ENCODE data around the gene NMRK1.

NMRK1 gene

DNA sequence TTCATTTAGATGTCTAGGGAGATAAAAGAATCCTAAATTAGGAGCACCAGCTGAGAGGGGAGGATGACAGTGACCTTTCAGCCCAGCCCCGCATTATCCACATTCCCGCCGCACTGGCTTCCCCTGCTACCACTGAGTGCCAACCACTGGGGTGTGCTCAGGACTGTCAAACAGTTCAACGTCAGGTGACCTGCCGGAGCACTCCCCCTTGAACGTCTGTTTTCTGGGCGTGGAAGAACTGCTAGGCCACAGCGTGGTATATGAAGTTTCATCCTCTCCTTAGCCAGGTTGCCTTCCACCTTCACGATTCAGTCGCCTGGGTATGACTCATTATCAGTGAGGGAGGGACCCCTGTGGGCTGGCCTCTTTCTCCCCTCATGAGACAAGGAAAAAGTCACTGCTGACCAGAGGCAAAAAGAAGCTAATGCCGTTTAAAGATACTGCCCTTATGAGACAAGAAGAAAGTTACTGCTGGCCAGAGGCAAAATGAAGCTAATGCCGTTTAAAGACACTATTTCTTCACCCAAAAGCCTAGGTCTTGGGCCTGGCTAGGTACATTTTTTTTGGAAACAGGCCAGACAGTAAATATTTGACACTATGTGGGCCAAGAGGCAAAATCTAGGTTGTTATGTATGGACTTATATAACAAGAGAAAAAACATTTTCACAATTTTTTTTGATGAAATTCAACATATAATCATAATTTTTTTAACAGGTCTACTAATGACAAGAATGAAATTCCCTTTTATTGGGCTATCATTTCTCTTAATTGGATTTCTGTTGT lies 4.6 kb downstream of the NMRK1 start:
- ChIA-PET CTCF (interaction anchor here (0.6 to 3.3 kb wide), 11 partner anchors 8 to 315 kb away, joined by 3 to 16 read pairs (median 3); partner anchors contain the start of gene CARNMT1), POLR2A (no interaction called here)
- Histone ChIP-seq H3K36me3 (ENCODE audit: control insufficient read depth in 2 of 2, insufficient read depth in 1 of 2, low read length in 2 of 2) (peaks cover 0 to 8% of the 10 kb centered on the region in 2 experiments; a peak in 1 of 3 replicates), H3K4me3 (ENCODE audit: low read depth, low read length) (no peak overlapping the region), H3K9me3 (ENCODE audit: control insufficient read depth, insufficient read depth, low read depth, low read length) (no peaks in the 10 kb centered on the region), H3K27ac (ENCODE audit: extremely low read depth, low read depth, low read length) (no peak overlapping the region), H3K4me1 (ENCODE audit: control insufficient read depth, insufficient read depth, low read length) (0 out of 2 replicates have a peak, but pooled peaks cover 7% of the 10 kb centered on the region)
- TF ChIP-seq, protein P1, sequence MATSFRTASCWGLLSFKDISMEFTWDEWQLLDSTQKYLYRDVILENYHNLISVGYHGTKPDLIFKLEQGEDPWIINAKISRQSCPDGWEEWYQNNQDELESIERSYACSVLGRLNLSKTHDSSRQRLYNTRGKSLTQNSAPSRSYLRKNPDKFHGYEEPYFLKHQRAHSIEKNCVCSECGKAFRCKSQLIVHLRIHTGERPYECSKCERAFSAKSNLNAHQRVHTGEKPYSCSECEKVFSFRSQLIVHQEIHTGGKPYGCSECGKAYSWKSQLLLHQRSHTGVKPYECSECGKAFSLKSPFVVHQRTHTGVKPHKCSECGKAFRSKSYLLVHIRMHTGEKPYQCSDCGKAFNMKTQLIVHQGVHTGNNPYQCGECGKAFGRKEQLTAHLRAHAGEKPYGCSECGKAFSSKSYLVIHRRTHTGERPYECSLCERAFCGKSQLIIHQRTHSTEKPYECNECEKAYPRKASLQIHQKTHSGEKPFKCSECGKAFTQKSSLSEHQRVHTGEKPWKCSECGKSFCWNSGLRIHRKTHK (tag by site-specific recombination; IDR thresholded peaks at IDR 0.05): no peak
- 0 out of 2 replicates have a peak, but pooled peaks have one; percentile 21 for TF ChIP-seq ZBTB20 (tag by site-specific recombination; IDR thresholded peaks at IDR 0.05)
- TF ChIP-seq, protein P2, sequence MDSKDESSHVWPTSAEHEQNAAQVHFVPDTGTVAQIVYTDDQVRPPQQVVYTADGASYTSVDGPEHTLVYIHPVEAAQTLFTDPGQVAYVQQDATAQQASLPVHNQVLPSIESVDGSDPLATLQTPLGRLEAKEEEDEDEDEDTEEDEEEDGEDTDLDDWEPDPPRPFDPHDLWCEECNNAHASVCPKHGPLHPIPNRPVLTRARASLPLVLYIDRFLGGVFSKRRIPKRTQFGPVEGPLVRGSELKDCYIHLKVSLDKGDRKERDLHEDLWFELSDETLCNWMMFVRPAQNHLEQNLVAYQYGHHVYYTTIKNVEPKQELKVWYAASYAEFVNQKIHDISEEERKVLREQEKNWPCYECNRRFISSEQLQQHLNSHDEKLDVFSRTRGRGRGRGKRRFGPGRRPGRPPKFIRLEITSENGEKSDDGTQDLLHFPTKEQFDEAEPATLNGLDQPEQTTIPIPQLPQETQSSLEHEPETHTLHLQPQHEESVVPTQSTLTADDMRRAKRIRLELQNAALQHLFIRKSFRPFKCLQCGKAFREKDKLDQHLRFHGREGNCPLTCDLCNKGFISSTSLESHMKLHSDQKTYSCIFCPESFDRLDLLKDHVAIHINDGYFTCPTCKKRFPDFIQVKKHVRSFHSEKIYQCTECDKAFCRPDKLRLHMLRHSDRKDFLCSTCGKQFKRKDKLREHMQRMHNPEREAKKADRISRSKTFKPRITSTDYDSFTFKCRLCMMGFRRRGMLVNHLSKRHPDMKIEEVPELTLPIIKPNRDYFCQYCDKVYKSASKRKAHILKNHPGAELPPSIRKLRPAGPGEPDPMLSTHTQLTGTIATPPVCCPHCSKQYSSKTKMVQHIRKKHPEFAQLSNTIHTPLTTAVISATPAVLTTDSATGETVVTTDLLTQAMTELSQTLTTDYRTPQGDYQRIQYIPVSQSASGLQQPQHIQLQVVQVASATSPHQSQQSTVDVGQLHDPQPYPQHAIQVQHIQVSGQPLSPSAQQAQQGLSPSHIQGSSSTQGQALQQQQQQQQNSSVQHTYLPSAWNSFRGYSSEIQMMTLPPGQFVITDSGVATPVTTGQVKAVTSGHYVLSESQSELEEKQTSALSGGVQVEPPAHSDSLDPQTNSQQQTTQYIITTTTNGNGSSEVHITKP (tag by site-specific recombination; IDR thresholded peaks at IDR 0.05): peak; percentile 71

DNA sequence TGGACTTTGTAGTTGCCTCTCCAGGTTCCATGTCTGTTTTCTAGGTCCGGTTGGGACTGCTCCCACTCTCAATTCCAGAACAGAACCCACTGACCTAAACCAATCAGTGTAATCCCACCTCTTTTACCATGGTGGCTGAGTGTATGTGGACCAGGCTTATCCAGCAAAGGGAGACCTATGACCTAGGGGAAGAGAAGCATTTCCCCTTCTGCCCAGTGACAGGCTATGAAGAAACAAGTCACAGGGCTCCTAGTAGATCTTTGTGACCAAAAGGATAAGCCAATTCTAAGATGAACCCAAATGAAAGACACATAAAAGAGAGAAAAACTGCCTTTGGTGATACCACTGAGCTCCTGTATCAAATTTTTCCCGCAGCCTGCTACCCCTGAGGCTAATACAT lies 6.3 kb downstream of the NMRK1 start:
- POLR2A ChIA-PET: interaction anchor here (0.6 kb wide), 1 partner anchor 957 kb away, joined by 3 read pairs; no protein-coding TSS in a partner anchor

DNA sequence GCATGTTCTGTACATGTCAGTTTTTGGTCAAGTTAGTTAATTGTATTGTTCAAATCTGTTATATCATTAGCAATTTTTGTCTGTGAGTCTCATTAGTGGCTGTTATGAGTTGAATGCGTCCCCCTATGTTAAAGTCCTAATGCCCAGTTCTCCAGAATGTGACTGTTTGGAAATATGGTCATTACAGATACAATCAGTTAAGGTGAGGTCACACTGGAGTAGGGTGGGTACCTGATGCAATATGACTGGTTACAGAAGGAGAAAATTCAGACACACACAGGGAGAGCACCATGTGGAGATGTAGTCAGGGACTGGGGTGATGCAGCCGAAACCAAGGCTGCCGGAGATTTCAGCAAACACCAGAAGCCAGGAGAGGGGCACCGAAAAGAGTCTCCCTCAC lies 15.1 kb downstream of the NMRK1 start:
- ChIA-PET POLR2A (no interaction called here), CTCF (interaction anchor here (1.5 to 4.4 kb wide), 2 partner anchors 295 to 299 kb away, joined by 4 to 110 read pairs; no protein-coding TSS in a partner anchor)
- Histone ChIP-seq H3K4me3 (ENCODE audit: low read depth, low read length) (no peak overlapping the region), H3K9me3 (ENCODE audit: control insufficient read depth, insufficient read depth, low read depth, low read length) (no peaks in the 10 kb centered on the region), H3K36me3 (ENCODE audit: control insufficient read depth in 2 of 2, insufficient read depth in 1 of 2, low read length in 2 of 2) (no peaks in the 10 kb centered on the region), H3K27ac (ENCODE audit: extremely low read depth, low read depth, low read length) (no peak overlapping the region), H3K4me1 (ENCODE audit: control insufficient read depth, insufficient read depth, low read length) (no peaks in the 10 kb centered on the region)
- no peak for TF ChIP-seq ZNF585B (tag by site-specific recombination; IDR thresholded peaks at IDR 0.05)
- TF ChIP-seq ZNF677 (tag by site-specific recombination; IDR thresholded peaks at IDR 0.05): no peak
- TF ChIP-seq, protein P3, sequence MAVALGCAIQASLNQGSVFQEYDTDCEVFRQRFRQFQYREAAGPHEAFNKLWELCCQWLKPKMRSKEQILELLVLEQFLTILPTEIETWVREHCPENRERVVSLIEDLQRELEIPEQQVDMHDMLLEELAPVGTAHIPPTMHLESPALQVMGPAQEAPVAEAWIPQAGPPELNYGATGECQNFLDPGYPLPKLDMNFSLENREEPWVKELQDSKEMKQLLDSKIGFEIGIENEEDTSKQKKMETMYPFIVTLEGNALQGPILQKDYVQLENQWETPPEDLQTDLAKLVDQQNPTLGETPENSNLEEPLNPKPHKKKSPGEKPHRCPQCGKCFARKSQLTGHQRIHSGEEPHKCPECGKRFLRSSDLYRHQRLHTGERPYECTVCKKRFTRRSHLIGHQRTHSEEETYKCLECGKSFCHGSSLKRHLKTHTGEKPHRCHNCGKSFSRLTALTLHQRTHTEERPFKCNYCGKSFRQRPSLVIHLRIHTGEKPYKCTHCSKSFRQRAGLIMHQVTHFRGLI (tag by site-specific recombination; IDR thresholded peaks at IDR 0.05): no peak
- TF ChIP-seq ZNF394 (tag by site-specific recombination; IDR thresholded peaks at IDR 0.05; ENCODE audit: borderline replicate concordance): no peak
- no peak for TF ChIP-seq ZNF211 (tag by site-specific recombination; IDR thresholded peaks at IDR 0.05; ENCODE audit: low read depth)
- TF ChIP-seq ZSCAN23 (tag by site-specific recombination; IDR thresholded peaks at IDR 0.05): no peak
- TF ChIP-seq MYNN (tag by site-specific recombination; IDR thresholded peaks at IDR 0.05; ENCODE audit: borderline replicate concordance): no peak
- TF ChIP-seq, protein P4, sequence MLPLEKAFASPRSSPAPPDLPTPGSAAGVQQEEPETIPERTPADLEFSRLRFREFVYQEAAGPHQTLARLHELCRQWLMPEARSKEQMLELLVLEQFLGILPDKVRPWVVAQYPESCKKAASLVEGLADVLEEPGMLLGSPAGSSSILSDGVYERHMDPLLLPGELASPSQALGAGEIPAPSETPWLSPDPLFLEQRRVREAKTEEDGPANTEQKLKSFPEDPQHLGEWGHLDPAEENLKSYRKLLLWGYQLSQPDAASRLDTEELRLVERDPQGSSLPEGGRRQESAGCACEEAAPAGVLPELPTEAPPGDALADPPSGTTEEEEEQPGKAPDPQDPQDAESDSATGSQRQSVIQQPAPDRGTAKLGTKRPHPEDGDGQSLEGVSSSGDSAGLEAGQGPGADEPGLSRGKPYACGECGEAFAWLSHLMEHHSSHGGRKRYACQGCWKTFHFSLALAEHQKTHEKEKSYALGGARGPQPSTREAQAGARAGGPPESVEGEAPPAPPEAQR (tag by site-specific recombination; IDR thresholded peaks at IDR 0.05): no peak
- TF ChIP-seq, protein P5, sequence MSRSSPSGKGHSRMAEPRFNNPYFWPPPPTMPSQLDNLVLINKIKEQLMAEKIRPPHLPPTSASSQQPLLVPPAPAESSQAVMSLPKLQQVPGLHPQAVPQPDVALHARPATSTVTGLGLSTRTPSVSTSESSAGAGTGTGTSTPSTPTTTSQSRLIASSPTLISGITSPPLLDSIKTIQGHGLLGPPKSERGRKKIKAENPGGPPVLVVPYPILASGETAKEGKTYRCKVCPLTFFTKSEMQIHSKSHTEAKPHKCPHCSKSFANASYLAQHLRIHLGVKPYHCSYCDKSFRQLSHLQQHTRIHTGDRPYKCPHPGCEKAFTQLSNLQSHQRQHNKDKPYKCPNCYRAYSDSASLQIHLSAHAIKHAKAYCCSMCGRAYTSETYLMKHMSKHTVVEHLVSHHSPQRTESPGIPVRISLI (tag by site-specific recombination; IDR thresholded peaks at IDR 0.05): no peak

More for the DNA sequence above, 6.3 kb downstream of the NMRK1 start:
- TF ChIP-seq ZNF157 (tag by site-specific recombination; IDR thresholded peaks at IDR 0.05): no peak
- no peak for TF ChIP-seq ZNF274 (IDR thresholded peaks at IDR 0.05; ENCODE audit: low read length)
- TF ChIP-seq ZNF274 (tag by site-specific recombination; IDR thresholded peaks at IDR 0.05; ENCODE audit: borderline replicate concordance): no peak
- no peak for TF ChIP-seq ZNF791 (tag by site-specific recombination; IDR thresholded peaks at IDR 0.05)
- no peak for TF ChIP-seq ZNF324 (tag by site-specific recombination; IDR thresholded peaks at IDR 0.05)
- no peak for TF ChIP-seq ZNF423 (tag by site-specific recombination; IDR thresholded peaks at IDR 0.05)
- TF ChIP-seq GLIS1 (tag by site-specific recombination; IDR thresholded peaks at IDR 0.05): no peak
- no peak for TF ChIP-seq ZNF335 (tag by site-specific recombination; conservative IDR thresholded peaks at IDR 0.05)
- TF ChIP-seq, protein P6, sequence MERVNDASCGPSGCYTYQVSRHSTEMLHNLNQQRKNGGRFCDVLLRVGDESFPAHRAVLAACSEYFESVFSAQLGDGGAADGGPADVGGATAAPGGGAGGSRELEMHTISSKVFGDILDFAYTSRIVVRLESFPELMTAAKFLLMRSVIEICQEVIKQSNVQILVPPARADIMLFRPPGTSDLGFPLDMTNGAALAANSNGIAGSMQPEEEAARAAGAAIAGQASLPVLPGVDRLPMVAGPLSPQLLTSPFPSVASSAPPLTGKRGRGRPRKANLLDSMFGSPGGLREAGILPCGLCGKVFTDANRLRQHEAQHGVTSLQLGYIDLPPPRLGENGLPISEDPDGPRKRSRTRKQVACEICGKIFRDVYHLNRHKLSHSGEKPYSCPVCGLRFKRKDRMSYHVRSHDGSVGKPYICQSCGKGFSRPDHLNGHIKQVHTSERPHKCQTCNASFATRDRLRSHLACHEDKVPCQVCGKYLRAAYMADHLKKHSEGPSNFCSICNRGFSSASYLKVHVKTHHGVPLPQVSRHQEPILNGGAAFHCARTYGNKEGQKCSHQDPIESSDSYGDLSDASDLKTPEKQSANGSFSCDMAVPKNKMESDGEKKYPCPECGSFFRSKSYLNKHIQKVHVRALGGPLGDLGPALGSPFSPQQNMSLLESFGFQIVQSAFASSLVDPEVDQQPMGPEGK (tag by site-specific recombination; IDR thresholded peaks at IDR 0.05): no peak
- no peak for TF ChIP-seq ZNF596 (tag by site-specific recombination; IDR thresholded peaks at IDR 0.05)
- TF ChIP-seq ZNF610 (tag by site-specific recombination; IDR thresholded peaks at IDR 0.05; ENCODE audit: borderline replicate concordance): no peak
- TF ChIP-seq ZNF175 (tag by site-specific recombination; IDR thresholded peaks at IDR 0.05): no peak
- CTCF ChIA-PET: no interaction called here
- Histone ChIP-seq H3K4me1 (ENCODE audit: control insufficient read depth, insufficient read depth, low read length) (0 out of 2 replicates have a peak, but pooled peaks cover 7% of the 10 kb centered on the region), H3K4me3 (ENCODE audit: low read depth, low read length) (no peak overlapping the region), H3K9me3 (ENCODE audit: control insufficient read depth, insufficient read depth, low read depth, low read length) (no peaks in the 10 kb centered on the region), H3K27ac (ENCODE audit: extremely low read depth, low read depth, low read length) (no peak overlapping the region), H3K36me3 (ENCODE audit: control insufficient read depth in 2 of 2, insufficient read depth in 1 of 2, low read length in 2 of 2) (peaks cover 0 to 8% of the 10 kb centered on the region in 2 experiments; a peak in 1 of 3 replicates)

Measured in HEK293 (cell line).